GM21619 (cell line): ENCODE data around the gene FXR2.

Source experiments
- ATAC-seq: cut with Tn5 transposase; IDR thresholded peaks from one replicate; pipeline ENCODE4 v1.9.1; 2021; ENCODE audit not compliant: unreplicated experiment

FXR2 gene

GRCh38 chr17:7573324-7574080, 41.2 kb downstream of the FXR2 start:
- no peak for ATAC-seq

- peak; percentile 80 for ATAC-seq
These were observed 41.9 kb downstream of the FXR2 start for GRCh38 chr17:7572588-7573323.

GRCh38 chr17:7572338-7572587, 42.4 kb downstream of the FXR2 start:
- no peak for ATAC-seq

GRCh38 chr17:7570351-7570750, 44.3 kb downstream of the FXR2 start:
- no peak for ATAC-seq

GRCh38 chr17:7569571-7569970, 45.1 kb downstream of the FXR2 start:
- ATAC-seq: no peak

GRCh38 chr17:7563115-7563869, 51.4 kb downstream of the FXR2 start:
- no peak for ATAC-seq

- ATAC-seq: no peak
These were observed 52.5 kb downstream of the FXR2 start for GRCh38 chr17:7562208-7562605.

GRCh38 chr17:7561589-7562207, 53.0 kb downstream of the FXR2 start, which contains the start of gene SENP3:
SENP3 (plus strand) TSS chr17:7561919; CDS start chr17:7563077, 1,158 bp downstream.
- peak; percentile 47 for ATAC-seq

- ATAC-seq: peak; percentile 51
These were observed 53.6 kb downstream of the FXR2 start for GRCh38 chr17:7561028-7561575.

GRCh38 chr17:7560172-7561027, 54.3 kb downstream of the FXR2 start:
- no peak for ATAC-seq

GRCh38 chr17:7559320-7560171, 55.2 kb downstream of the FXR2 start:
- no peak for ATAC-seq

GRCh38 chr17:7558544-7559319, 56.0 kb downstream of the FXR2 start, which contains the start of gene TNFSF13:
TNFSF13 (plus strand) TSS chr17:7558750; CDS start chr17:7559040, 290 bp downstream.
- no peak for ATAC-seq

- no peak for ATAC-seq
These were observed 56.7 kb downstream of the FXR2 start for GRCh38 chr17:7557775-7558543.

- no peak for ATAC-seq
These were observed 57.4 kb downstream of the FXR2 start for GRCh38 chr17:7557147-7557764.

- ATAC-seq: no peak
These were observed 58.1 kb downstream of the FXR2 start for GRCh38 chr17:7556627-7557026.

GRCh38 chr17:7555320-7555948, 59.3 kb downstream of the FXR2 start:
- no peak for ATAC-seq

- no peak for ATAC-seq
These were observed 61.3 kb downstream of the FXR2 start for GRCh38 chr17:7553356-7553755.
